Measurements from ENCODE around the gene GNAQ. TPM values are rescaled to one million over a fixed set of nuclear protein-coding genes. Genes with fewer than 3 reads are reported as not detected.

The GNAQ gene
- total RNA-seq, 4 donors from 2014 or later = 18.1 to 35.1 (median 24.0) TPM

DNA sequence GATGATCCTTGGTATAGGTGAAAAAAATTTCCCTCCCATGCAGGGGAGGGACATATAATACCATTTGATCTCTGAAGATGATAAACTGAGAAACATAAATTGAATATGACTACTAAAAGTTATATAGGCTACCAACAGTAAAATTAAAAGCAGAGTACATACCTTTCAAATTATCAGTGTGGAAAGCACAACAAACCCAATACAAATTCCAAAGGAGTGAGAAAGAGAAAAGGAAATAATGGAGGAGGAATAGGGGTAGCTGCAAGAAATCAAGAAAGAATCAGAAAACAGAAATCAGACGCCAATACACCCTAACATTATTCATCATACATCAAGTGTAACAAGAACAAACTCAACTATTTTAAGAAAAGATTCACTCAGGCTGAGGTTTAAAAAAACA, 17.7 kb downstream of the GNAQ start:
- DNase-seq = no peak
- no peaks in the 10 kb centered on the region for H3K27me3 ChIP-seq
- WGBS, 2 donors = 34 to 73% methylated on average over 1 of the region's 1 CpG
- TF ChIP-seq POLR2A (IDR thresholded peaks at IDR 0.05) (no peak), CTCF (IDR thresholded peaks at IDR 0.05) (no peak)
- H3K4me1 ChIP-seq = peaks cover 0 to 55% (median 25%) of the 10 kb centered on the region in 3 donors
- intact Hi-C loops (cut with DNase I) = no loop called here
- no peak overlapping the region for H3K4me3 ChIP-seq
- no peaks in the 10 kb centered on the region for H3K36me3 ChIP-seq
- H3K27ac ChIP-seq = no peak overlapping the region
- H3K9me3 ChIP-seq = no peaks in the 10 kb centered on the region

DNA sequence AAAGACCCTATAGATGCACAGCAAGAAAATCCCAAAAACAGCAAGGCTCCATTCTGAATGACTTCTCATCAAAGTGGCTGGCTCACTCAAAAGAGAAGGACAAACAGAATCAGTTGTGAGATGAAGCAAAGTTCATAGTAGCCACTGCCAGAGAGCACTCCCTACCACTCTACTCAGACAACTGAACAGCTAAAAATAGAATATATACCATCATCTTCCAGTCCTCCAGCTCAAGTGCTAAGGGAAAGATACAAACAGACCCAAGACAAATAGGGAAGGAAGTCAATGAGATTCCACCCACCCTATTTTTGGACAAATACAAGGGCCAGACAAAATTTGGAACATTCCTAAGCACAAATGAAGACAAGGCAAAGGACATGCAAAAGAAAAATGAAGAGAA, 20.6 kb downstream of the GNAQ start:
- TF ChIP-seq CTCF (IDR thresholded peaks at IDR 0.05) = no peak
- TF ChIP-seq POLR2A (IDR thresholded peaks at IDR 0.05) = no peak
- intact Hi-C loops (cut with DNase I) = no loop called here

DNA sequence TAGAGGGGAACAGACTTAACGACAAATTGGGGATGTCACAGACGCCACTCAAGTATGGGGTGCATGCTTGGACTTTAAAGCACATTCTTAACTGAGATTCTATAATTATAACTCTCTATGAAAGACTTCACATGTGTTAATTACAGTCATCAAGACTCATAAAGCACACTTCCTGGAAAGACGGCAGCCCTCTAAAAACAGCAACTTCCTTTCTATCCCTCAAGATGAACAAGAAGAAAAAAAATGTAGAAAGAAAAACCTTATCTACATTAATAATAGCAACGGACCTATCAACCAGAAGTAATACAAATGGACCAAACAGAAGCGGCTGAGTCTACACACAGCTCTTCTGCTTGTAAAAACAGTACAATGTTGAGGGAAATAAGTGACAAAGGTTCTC, 21.2 kb downstream of the GNAQ start:
- H3K27me3 ChIP-seq = no peaks in the 10 kb centered on the region
- 53 to 72% methylated on average over 5 of the region's 5 CpGs for WGBS, 2 donors
- TF ChIP-seq POLR2A (IDR thresholded peaks at IDR 0.05) (no peak), CTCF (IDR thresholded peaks at IDR 0.05) (no peak)
- H3K36me3 ChIP-seq = no peaks in the 10 kb centered on the region
- intact Hi-C loops (cut with DNase I) = no loop called here
- peak overlapping the region in 2 of 4 donors; percentile 1 to 10 for H3K27ac ChIP-seq
- no peak for DNase-seq
- H3K9me3 ChIP-seq = no peaks in the 10 kb centered on the region
- H3K4me3 ChIP-seq = no peak overlapping the region
- H3K4me1 ChIP-seq = peaks cover 0 to 38% (median 25%) of the 10 kb centered on the region in 3 donors

More for the DNA sequence above, 20.6 kb downstream of the GNAQ start:
- no peak overlapping the region for H3K4me3 ChIP-seq
- no peak for DNase-seq
- H3K36me3 ChIP-seq = no peaks in the 10 kb centered on the region
- H3K9me3 ChIP-seq = no peaks in the 10 kb centered on the region
- peak overlapping the region in 1 of 4 donors; percentile 10 for H3K27ac ChIP-seq
- H3K4me1 ChIP-seq = peaks cover 0 to 38% (median 25%) of the 10 kb centered on the region in 3 donors
- H3K27me3 ChIP-seq = no peaks in the 10 kb centered on the region

DNA sequence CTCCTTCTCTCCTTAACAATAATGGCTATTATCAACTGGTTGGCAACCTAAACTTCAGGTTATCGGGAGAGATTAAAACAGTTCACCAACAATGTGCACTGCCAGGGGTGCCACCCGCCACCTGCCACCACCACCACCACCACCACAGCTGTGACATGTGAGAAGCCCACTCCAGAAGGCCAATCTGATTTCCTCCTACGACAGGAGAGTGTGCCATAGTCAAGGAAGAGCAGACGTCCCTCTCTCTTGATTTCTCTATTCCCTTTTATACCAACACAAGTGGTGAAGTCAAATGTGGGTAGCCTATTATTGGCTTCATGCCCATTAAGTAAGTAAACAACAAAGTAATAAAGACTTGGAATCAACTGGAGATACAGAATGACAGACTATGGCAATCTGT, 22.4 kb downstream of the GNAQ start:
- intact Hi-C loops (cut with DNase I) = no loop called here
- no peak for DNase-seq
- Histone ChIP-seq H3K27ac (no peak overlapping the region), H3K36me3 (no peaks in the 10 kb centered on the region), H3K27me3 (no peaks in the 10 kb centered on the region), H3K4me1 (peaks cover 0 to 35% (median 23%) of the 10 kb centered on the region in 3 donors), H3K4me3 (no peak overlapping the region), H3K9me3 (no peaks in the 10 kb centered on the region)
- TF ChIP-seq POLR2A (IDR thresholded peaks at IDR 0.05) = no peak
- TF ChIP-seq CTCF (IDR thresholded peaks at IDR 0.05) = no peak
- 71 to 84% methylated on average over 4 of the region's 4 CpGs for WGBS, 2 donors

DNA sequence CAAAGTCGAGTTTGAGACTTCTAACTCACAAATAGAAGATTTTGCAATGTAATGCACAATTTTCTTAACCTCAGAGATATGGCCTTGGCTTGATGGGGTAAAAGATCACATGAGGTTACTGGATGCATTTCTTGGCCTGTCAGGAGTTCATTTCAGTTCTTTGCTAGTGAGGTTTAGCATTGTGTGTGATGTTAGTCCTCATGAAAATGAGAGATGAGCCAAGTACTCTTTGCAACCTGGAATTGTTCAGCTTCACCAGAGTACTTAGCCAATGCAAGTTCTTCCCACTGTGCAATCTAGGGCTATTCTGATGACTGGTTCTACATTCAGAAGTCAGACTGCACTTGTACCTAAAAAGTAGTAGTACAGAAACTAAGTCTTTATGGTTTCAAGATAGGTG, 24.9 kb downstream of the GNAQ start:
- no peak overlapping the region for H3K4me3 ChIP-seq
- no peaks in the 10 kb centered on the region for H3K9me3 ChIP-seq
- no peak overlapping the region for H3K27ac ChIP-seq
- no peak for TF ChIP-seq CTCF (IDR thresholded peaks at IDR 0.05)
- no peak for TF ChIP-seq POLR2A (IDR thresholded peaks at IDR 0.05)
- H3K27me3 ChIP-seq = no peaks in the 10 kb centered on the region
- 33 to 58% methylated on average over 1 of the region's 1 CpG for WGBS, 2 donors
- peaks cover 0 to 37% (median 17%) of the 10 kb centered on the region in 3 donors for H3K4me1 ChIP-seq
- intact Hi-C loops (cut with DNase I) = no loop called here
- DNase-seq = no peak
- H3K36me3 ChIP-seq = no peaks in the 10 kb centered on the region
